ENCODE measurements around the gene HSD17B14. TPM values are rescaled to one million over a fixed set of nuclear protein-coding genes. Genes with fewer than 3 reads are reported as not detected.

The HSD17B14 gene
- total and polyA plus RNA-seq, 9 of the 15 experiments (the other 6 are each of a cell fraction or from before 2014, with no cell fraction given), result 0.16 TPM; not detected in 8

DNA sequence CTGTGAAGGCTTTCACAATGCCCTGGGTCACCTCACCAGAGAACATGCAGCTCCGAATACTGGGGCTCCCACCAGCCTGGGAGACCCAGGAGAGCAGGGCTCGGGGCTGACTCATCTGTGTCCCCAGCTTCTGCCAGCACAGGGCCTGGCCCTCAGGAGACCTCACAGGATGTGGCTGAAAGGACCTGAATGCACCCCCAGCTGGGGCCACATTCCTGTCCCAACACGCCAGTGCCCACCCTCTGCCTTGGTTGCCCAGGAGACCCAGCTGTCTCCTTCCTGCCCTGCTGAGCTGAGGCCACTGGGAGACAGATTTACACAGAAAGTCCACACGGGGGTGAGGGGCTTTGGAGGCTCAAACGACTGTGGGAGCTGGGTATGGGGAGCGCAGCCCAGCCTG is 37.4 kb downstream of the HSD17B14 start:
- Histone ChIP-seq H3K27me3 (ENCODE audit: control insufficient read depth in 2 of 2, insufficient read depth in 2 of 2, low read length in 2 of 2) (no peaks in the 10 kb centered on the region), H2AFZ (ENCODE audit: low read depth, low read length) (no peak overlapping the region), H3K9ac (ENCODE audit: insufficient read depth in 1 of 2, low read depth in 2 of 2, low read length in 2 of 2) (no peak overlapping the region; a peak in 1 of 4 replicates), H3K9me1 (ENCODE audit: control insufficient read depth, insufficient read depth, low read length) (no peaks in the 10 kb centered on the region), H3K36me3 (ENCODE audit: control insufficient read depth, insufficient read depth, low read length) (peaks cover 20% of the 10 kb centered on the region; the same call in 1 of the 3 replicates), H3K4me3 (no peak overlapping the region), H3K4me2 (ENCODE audit: insufficient read depth, low read length) (no peak overlapping the region), H3K27ac (ENCODE audit: extremely low read depth, low read depth, low read length) (no peak overlapping the region), H3K9me3 (replicated peaks; ENCODE audit: control insufficient read depth, insufficient read depth, low read depth, low read length) (no peaks in the 10 kb centered on the region), H3K79me2 (ENCODE audit: control insufficient read depth, insufficient read depth, low read length) (no peaks in the 10 kb centered on the region), H4K20me1 (replicated peaks; ENCODE audit: control insufficient read depth, insufficient read depth, low read length) (no peaks in the 10 kb centered on the region), H3K4me1 (replicated peaks in 1 of 2; ENCODE audit: control insufficient read depth in 2 of 2, insufficient read depth in 2 of 2, low read length in 2 of 2) (peaks cover 3 to 24% of the 10 kb centered on the region in 2 experiments; a peak in 4 of 5 replicates)
- intact Hi-C loops (cut with micrococcal nuclease) (no loop called here), in situ Hi-C loops (cut with MboI) (loop anchor here (10.0 kb wide), 1 partner anchor 426 kb away; no protein-coding TSS in a partner anchor)
- ATAC-seq, result no peak
- FAIRE-seq, result no peak
- WGBS (ENCODE audit: insufficient coverage, low coverage, missing lambda C conversion rate), result 78% methylated on average over 5 of the region's 6 CpGs
- POLR2A ChIA-PET, result interaction anchor here (0.9 to 1.6 kb wide), 3 partner anchors 8 to 73 kb away, joined by 3 to 5 read pairs (median 3); partner anchors contain the start of gene PPP1R15A
- DNase-seq (ENCODE audit: extremely low read depth in 1 of 4, low spot score in 3 of 4), result no peak
- TF ChIP-seq DLX4 (CRISPR knock-in tag; IDR thresholded peaks at IDR 0.05) (no peak), RFX5 (IDR thresholded peaks at IDR 0.05; ENCODE audit: low read depth, low read length) (no peak), TRIM24 (IDR thresholded peaks at IDR 0.05) (no peak), KHSRP (IDR thresholded peaks at IDR 0.05) (no peak), ZBTB49 (CRISPR knock-in tag; IDR thresholded peaks at IDR 0.05; ENCODE audit: borderline replicate concordance) (no peak), ZNF232 (CRISPR knock-in tag; IDR thresholded peaks at IDR 0.05) (no peak), CCAR2 (IDR thresholded peaks at IDR 0.05; ENCODE audit: low read depth, low read length) (no peak), HMGN3 (IDR thresholded peaks at IDR 0.05; ENCODE audit: borderline replicate concordance, extremely low read depth, insufficient read length, low read depth, low read length) (no peak), ZNF778 (CRISPR knock-in tag; IDR thresholded peaks at IDR 0.05) (no peak), ELF1 (tag; IDR thresholded peaks at IDR 0.05) (no peak), U2AF2 (optimal IDR thresholded peaks at IDR 0.05; ENCODE audit: low read depth, low read length) (no peak), ZBTB17 (CRISPR knock-in tag; IDR thresholded peaks at IDR 0.05) (no peak), ILF3 (IDR thresholded peaks at IDR 0.05; ENCODE audit: borderline replicate concordance) (no peak), ZNF583 (CRISPR knock-in tag; IDR thresholded peaks at IDR 0.05) (no peak)
- TF ChIP-seq, protein P1, sequence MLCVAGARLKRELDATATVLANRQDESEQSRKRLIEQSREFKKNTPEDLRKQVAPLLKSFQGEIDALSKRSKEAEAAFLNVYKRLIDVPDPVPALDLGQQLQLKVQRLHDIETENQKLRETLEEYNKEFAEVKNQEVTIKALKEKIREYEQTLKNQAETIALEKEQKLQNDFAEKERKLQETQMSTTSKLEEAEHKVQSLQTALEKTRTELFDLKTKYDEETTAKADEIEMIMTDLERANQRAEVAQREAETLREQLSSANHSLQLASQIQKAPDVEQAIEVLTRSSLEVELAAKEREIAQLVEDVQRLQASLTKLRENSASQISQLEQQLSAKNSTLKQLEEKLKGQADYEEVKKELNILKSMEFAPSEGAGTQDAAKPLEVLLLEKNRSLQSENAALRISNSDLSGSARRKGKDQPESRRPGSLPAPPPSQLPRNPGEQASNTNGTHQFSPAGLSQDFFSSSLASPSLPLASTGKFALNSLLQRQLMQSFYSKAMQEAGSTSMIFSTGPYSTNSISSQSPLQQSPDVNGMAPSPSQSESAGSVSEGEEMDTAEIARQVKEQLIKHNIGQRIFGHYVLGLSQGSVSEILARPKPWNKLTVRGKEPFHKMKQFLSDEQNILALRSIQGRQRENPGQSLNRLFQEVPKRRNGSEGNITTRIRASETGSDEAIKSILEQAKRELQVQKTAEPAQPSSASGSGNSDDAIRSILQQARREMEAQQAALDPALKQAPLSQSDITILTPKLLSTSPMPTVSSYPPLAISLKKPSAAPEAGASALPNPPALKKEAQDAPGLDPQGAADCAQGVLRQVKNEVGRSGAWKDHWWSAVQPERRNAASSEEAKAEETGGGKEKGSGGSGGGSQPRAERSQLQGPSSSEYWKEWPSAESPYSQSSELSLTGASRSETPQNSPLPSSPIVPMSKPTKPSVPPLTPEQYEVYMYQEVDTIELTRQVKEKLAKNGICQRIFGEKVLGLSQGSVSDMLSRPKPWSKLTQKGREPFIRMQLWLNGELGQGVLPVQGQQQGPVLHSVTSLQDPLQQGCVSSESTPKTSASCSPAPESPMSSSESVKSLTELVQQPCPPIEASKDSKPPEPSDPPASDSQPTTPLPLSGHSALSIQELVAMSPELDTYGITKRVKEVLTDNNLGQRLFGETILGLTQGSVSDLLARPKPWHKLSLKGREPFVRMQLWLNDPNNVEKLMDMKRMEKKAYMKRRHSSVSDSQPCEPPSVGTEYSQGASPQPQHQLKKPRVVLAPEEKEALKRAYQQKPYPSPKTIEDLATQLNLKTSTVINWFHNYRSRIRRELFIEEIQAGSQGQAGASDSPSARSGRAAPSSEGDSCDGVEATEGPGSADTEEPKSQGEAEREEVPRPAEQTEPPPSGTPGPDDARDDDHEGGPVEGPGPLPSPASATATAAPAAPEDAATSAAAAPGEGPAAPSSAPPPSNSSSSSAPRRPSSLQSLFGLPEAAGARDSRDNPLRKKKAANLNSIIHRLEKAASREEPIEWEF (CRISPR knock-in tag; IDR thresholded peaks at IDR 0.05), result no peak
- BruUV-seq (replicated peaks), result no TSS peak
- CTCF ChIA-PET (ENCODE audit: low intra/inter-chr PET ratio), result no interaction called here

Data from K562 (cell line).